Uterus (tissue), 4 donors: Measurements from ENCODE around the gene MMS22L. TPM values are rescaled to one million over a fixed set of nuclear protein-coding genes. Genes with fewer than 3 reads are reported as not detected.

Experiments used
- DNase-seq, 2 donors: peaks; one replicate each; pipeline ENCODE4 v3.0.0-alpha.2; 2019 to 2020
- H3K27ac ChIP-seq, 2 donors: fragments of 200-600 bp; sonication (generic); 1 replicate in 1 of 2; 2 replicates in 1 of 2; pipeline ENCODE4 v1.5.1; 2016 to 2018
- H3K27me3 ChIP-seq, 2 donors: fragments of 200-600 bp; sonication (generic); one replicate each; pipeline ENCODE4 v1.5.1; 2018 to 2019; ENCODE audit warnings: control low read depth in 1 of 2
- H3K36me3 ChIP-seq, 2 donors: fragments of 200-600 bp; sonication (generic); one replicate each; pipeline ENCODE4 v1.5.1; 2019; ENCODE audit warnings: control low read depth in 1 of 2
- H3K4me1 ChIP-seq, 2 donors: fragments of 200-600 bp; sonication (generic); one replicate each; pipeline ENCODE4 v1.5.1; 2018 to 2019; ENCODE audit warnings: control low read depth in 1 of 2
- H3K4me3 ChIP-seq, 2 donors: fragments of 200-600 bp; sonication (generic); 1 replicate in 1 of 2; 2 replicates in 1 of 2; pipeline ENCODE4 v1.5.1; 2018 to 2019; ENCODE audit warnings: mild to moderate bottlenecking in 1 of 2
- H3K9me3 ChIP-seq, 2 donors: fragments of 200-600 bp; sonication (generic); one replicate each; pipeline ENCODE4 v1.5.1; 2019; ENCODE audit warnings: control low read depth in 1 of 2
- CTCF ChIP-seq, 4 experiments: fragments of 200-600 bp in 2 of 4; fragments of 450-650 bp in 2 of 4; sonication (generic) in 2 of 4; IDR thresholded peaks; one replicate each; pipeline ENCODE4 v1.5.1; 2016 to 2019; ENCODE audit warnings: antibody characterized with exemption in 4 of 4, mild to moderate bottlenecking in 2 of 4, moderate library complexity in 1 of 4
- POLR2A ChIP-seq, 2 donors: fragments of 450-650 bp; IDR thresholded peaks; one replicate each; pipeline ENCODE4 v1.6.1; 2016; ENCODE audit warnings: antibody characterized with exemption in 2 of 2, mild to moderate bottlenecking in 1 of 2, moderate library complexity in 1 of 2
- intact Hi-C: fragments of 100-400 bp; cut with DNase I; formaldehyde crosslinking; loops from one replicate; pipeline ENCODE4 v1.15.1; 2023; ENCODE audit warnings: low total_unique reads
- total RNA-seq, 4 donors: library from RNA; depleted of rRNA in 3 of 4; stranded (reverse); fragments of >200 nt in 3 of 4; gene quantifications; one replicate each; pipeline versions ENCODE4 v1.1.0 to v1.2.4, GENCODE V29; 2014 to 2023
- donor health status: DM: yes; HTN: yes; CAD: no.

Gene MMS22L
- total RNA-seq, 4 donors from 2014 or later = 1.5 to 36.7 (median 9.8) TPM

GRCh38 chr6:97312241-97312640 lies 29.2 kb upstream of the MMS22L start:
- H3K27me3 ChIP-seq = no peaks in the 10 kb centered on the region
- H3K4me1 ChIP-seq = no peaks in the 10 kb centered on the region
- TF ChIP-seq CTCF (IDR thresholded peaks at IDR 0.05) (no peak), POLR2A (IDR thresholded peaks at IDR 0.05) (no peak)
- H3K36me3 ChIP-seq = no peaks in the 10 kb centered on the region
- DNase-seq = no peak
- H3K27ac ChIP-seq = no peak overlapping the region
- intact Hi-C loops = no loop called here
- no peaks in the 10 kb centered on the region for H3K9me3 ChIP-seq
- H3K4me3 ChIP-seq = no peak overlapping the region

GRCh38 chr6:97306544-97307320 lies 23.7 kb upstream of the MMS22L start:
- Histone ChIP-seq H3K36me3 (no peaks in the 10 kb centered on the region), H3K4me3 (no peak overlapping the region), H3K27ac (no peak overlapping the region), H3K9me3 (no peaks in the 10 kb centered on the region), H3K4me1 (no peaks in the 10 kb centered on the region), H3K27me3 (no peaks in the 10 kb centered on the region)
- intact Hi-C loops = no loop called here
- no peak for DNase-seq
- TF ChIP-seq CTCF (IDR thresholded peaks at IDR 0.05) = no peak
- no peak for TF ChIP-seq POLR2A (IDR thresholded peaks at IDR 0.05)

GRCh38 chr6:97305414-97306066 lies 22.5 kb upstream of the MMS22L start:
- H3K27ac ChIP-seq = no peak overlapping the region
- no peak for DNase-seq
- intact Hi-C loops = no loop called here
- H3K27me3 ChIP-seq = no peaks in the 10 kb centered on the region
- TF ChIP-seq POLR2A (IDR thresholded peaks at IDR 0.05) = no peak
- TF ChIP-seq CTCF (IDR thresholded peaks at IDR 0.05) = no peak
- H3K4me3 ChIP-seq = no peak overlapping the region
- no peaks in the 10 kb centered on the region for H3K9me3 ChIP-seq
- H3K36me3 ChIP-seq = no peaks in the 10 kb centered on the region
- H3K4me1 ChIP-seq = no peaks in the 10 kb centered on the region

- no peaks in the 10 kb centered on the region for H3K9me3 ChIP-seq
- intact Hi-C loops = no loop called here
- no peaks in the 10 kb centered on the region for H3K36me3 ChIP-seq
- no peaks in the 10 kb centered on the region for H3K4me1 ChIP-seq
- no peak for DNase-seq
- TF ChIP-seq POLR2A (IDR thresholded peaks at IDR 0.05) (no peak), CTCF (IDR thresholded peaks at IDR 0.05) (no peak)
- no peaks in the 10 kb centered on the region for H3K27me3 ChIP-seq
- no peak overlapping the region for H3K27ac ChIP-seq
- no peak overlapping the region for H3K4me3 ChIP-seq
These were observed 21.7 kb upstream of the MMS22L start for GRCh38 chr6:97304701-97305100.

GRCh38 chr6:97294451-97294850 lies 11.4 kb upstream of the MMS22L start:
- DNase-seq = no peak
- no peaks in the 10 kb centered on the region for H3K27me3 ChIP-seq
- H3K27ac ChIP-seq = no peak overlapping the region
- H3K4me1 ChIP-seq = no peaks in the 10 kb centered on the region
- intact Hi-C loops = no loop called here
- no peak for TF ChIP-seq CTCF (IDR thresholded peaks at IDR 0.05)
- H3K36me3 ChIP-seq = no peaks in the 10 kb centered on the region
- no peak overlapping the region for H3K4me3 ChIP-seq
- H3K9me3 ChIP-seq = no peaks in the 10 kb centered on the region
